GM19372 (cell line): ENCODE measurements around the gene WWTR1.

Source experiments
- ATAC-seq: cut with Tn5 transposase; IDR thresholded peaks from one replicate; pipeline ENCODE4 v1.9.1; 2021; ENCODE audit warnings: mild to moderate bottlenecking, low read depth, moderate library complexity; ENCODE audit not compliant: unreplicated experiment

WWTR1 gene

DNA sequence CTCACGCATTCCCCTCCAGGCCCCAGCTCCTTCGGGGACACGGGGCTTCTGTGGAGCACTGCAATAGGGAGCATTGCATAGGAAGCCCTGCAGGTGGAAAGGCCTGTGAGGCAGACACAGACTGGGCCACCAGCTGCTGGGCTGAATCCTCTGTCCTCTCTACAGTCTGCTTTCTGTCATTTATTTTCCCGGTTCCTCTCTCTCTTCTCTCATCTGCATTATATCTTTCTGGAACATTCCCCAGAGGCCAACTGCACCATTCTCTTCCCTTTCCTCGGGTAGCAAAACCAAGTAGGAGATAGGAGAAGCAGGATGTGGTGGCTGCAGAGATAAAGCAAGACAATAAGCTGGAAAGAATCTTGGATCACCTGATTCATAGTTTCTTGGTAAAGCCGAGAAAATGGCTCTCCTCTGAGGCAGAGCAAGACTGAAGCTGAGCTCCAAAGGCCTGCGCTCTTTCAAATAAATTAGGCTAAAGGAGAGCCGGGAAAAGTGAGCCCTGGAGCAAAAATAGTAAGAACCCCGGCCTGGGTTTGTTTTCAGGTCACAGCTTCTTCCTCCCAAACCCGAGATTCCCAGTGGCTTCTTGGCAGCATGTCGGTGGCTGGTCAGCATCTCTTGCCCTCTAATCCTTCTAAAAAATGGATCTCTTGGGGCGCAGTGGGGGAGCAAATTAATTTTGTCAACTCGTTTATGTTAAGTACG, 178.1 kb downstream of the WWTR1 start:
- ATAC-seq = no peak

- ATAC-seq = no peak
Observed at GRCh38 chr3:149476225-149476624, 181.6 kb downstream of the WWTR1 start.

DNA sequence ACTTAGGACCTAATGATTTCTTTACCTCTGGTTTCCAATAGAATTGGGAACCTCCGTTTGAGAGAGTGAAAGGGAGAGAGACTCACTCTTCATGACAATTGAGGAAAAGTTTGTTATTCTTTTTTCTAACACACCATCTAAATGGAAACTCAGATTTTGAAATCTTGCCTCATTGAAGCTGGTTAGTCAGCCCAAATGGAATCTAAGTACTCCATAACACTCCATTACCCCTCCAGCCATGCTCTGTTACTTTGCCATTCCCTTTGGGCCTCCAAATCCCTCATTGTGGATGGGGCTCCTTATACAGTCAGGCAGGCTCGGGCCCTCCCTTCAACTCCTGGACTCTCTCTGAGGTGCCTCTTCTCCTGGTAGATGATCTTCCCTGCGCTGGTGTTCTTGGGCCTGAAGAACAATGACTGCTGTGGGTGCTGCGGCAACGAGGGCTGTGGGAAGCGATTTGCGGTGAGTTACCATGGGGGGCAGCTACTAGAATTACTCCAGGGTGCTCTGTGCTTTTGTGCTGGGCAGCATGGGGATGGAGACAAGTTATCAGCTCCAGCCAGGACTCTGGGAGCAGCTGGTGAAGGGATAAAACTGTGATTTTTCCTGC, 182.3 kb downstream of the WWTR1 start:
- no peak for ATAC-seq

GRCh38 chr3:149474250-149474817, 183.5 kb downstream of the WWTR1 start, which contains the start of gene TM4SF4:
Gene TM4SF4, plus strand, starts transcription at chr3:149474697. Its CDS starts 181 bp downstream, at chr3:149474878.
- no peak for ATAC-seq

- no peak for ATAC-seq
Observed at GRCh38 chr3:149473357-149474249, 184.2 kb downstream of the WWTR1 start.

GRCh38 chr3:149472030-149472797, 185.6 kb downstream of the WWTR1 start:
- ATAC-seq = no peak

DNA sequence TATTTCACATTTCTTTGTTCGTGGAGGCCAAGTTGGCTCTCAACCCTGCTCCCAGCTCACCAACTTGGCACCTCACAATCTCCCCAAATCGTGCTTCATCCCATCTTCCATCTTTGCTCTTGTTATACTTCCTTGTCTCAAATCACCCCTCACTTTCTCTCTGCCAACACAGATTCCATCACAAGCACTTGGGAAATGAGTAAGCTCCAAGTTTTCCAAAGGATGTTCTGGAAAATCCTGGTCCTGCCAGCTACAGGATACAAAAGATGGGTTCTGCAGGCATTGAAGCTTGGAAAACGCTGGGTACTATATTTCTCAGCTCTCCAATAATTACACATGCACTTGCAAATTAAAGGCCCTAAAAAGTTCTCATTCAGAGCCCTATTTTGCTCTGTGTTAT, 187.4 kb downstream of the WWTR1 start:
- no peak for ATAC-seq

- ATAC-seq = peak; percentile 75
Observed at GRCh38 chr3:149468504-149469212, 189.2 kb downstream of the WWTR1 start.
